ENCODE measurements around the gene SLC27A4.
A peak's percentile ranks its signal among the peaks of the same experiment; 100 is the strongest.

The SLC27A4 gene

GRCh38 chr9:128339761-128340690 lies at the start of gene SLC27A4:
Gene SLC27A4, plus strand, starts transcription at chr9:128340527. Its CDS starts 2,606 bp downstream, at chr9:128343133.
- peak; percentile 96 for DNase-seq (ENCODE audit: low spot score)

- DNase-seq (ENCODE audit: low spot score): no peak
These were observed 48.3 kb upstream of the SLC27A4 start for GRCh38 chr9:128292009-128292408.

GRCh38 chr9:128293091-128293490 lies 47.2 kb upstream of the SLC27A4 start:
- no peak for DNase-seq (ENCODE audit: low spot score)

- no peak for DNase-seq (ENCODE audit: low spot score)
These were observed 46.2 kb upstream of the SLC27A4 start for GRCh38 chr9:128294142-128294541.

GRCh38 chr9:128296340-128297220 lies 43.7 kb upstream of the SLC27A4 start:
- DNase-seq (ENCODE audit: low spot score): no peak

GRCh38 chr9:128297221-128297773 lies 43.0 kb upstream of the SLC27A4 start:
- no peak for DNase-seq (ENCODE audit: low spot score)

GRCh38 chr9:128298535-128299482 lies 41.5 kb upstream of the SLC27A4 start:
- DNase-seq (ENCODE audit: low spot score): no peak

GRCh38 chr9:128304136-128304970 lies 36.0 kb upstream of the SLC27A4 start:
- no peak for DNase-seq (ENCODE audit: low spot score)

- DNase-seq (ENCODE audit: low spot score): peak; percentile 67
These were observed 35.4 kb upstream of the SLC27A4 start for GRCh38 chr9:128304971-128305288.

GRCh38 chr9:128309551-128309950 lies 30.8 kb upstream of the SLC27A4 start:
- no peak for DNase-seq (ENCODE audit: low spot score)

GRCh38 chr9:128310461-128310860 lies 29.9 kb upstream of the SLC27A4 start:
- no peak for DNase-seq (ENCODE audit: low spot score)

- no peak for DNase-seq (ENCODE audit: low spot score)
These were observed 25.6 kb upstream of the SLC27A4 start for GRCh38 chr9:128314697-128315096.

- DNase-seq (ENCODE audit: low spot score): no peak
These were observed 23.9 kb upstream of the SLC27A4 start for GRCh38 chr9:128316421-128316820.

- no peak for DNase-seq (ENCODE audit: low spot score)
These were observed 22.7 kb upstream of the SLC27A4 start for GRCh38 chr9:128317629-128318028.

GRCh38 chr9:128321343-128321742 lies 19.0 kb upstream of the SLC27A4 start:
- DNase-seq (ENCODE audit: low spot score): no peak

- DNase-seq (ENCODE audit: low spot score): no peak
These were observed 18.4 kb upstream of the SLC27A4 start for GRCh38 chr9:128321879-128322403.

- DNase-seq (ENCODE audit: low spot score): peak; percentile 94
These were observed 17.7 kb upstream of the SLC27A4 start, which contains the start of the genes COQ4 and TRUB2 for GRCh38 chr9:128322404-128323211. Gene COQ4, plus strand, starts transcription at chr9:128322839. Its CDS starts 20 bp downstream, at chr9:128322859. Gene TRUB2, minus strand, starts transcription at chr9:128322447. Its CDS starts 39 bp downstream, at chr9:128322408.

GRCh38 chr9:128323212-128323730 lies 17.1 kb upstream of the SLC27A4 start:
- no peak for DNase-seq (ENCODE audit: low spot score)

- DNase-seq (ENCODE audit: low spot score): no peak
These were observed 16.5 kb upstream of the SLC27A4 start for GRCh38 chr9:128323791-128324190.
